Gastrocnemius medialis (tissue), 4 donors: ENCODE results near the gene UAP1L1.

Experiments used
- POLR2A ChIP-seq, 2 donors: fragments of 450-650 bp; IDR thresholded peaks; one replicate each; pipeline ENCODE4 v1.6.1; 2017; ENCODE audit warnings: antibody characterized with exemption in 2 of 2, mild to moderate bottlenecking in 2 of 2, moderate library complexity in 2 of 2
- TF ChIP-seq, protein P1 (sequence below), 5 experiments: fragments of 450-650 bp in 3 of 5; fragments of 200-600 bp in 2 of 5; sonication (generic) in 2 of 5; IDR thresholded peaks in 4 of 5; conservative IDR thresholded peaks in 1 of 5; 1 replicate in 4 of 5; 2 replicates in 1 of 5; pipeline ENCODE4 v1.5.1; 2016 to 2019; ENCODE audit warnings: antibody characterized with exemption in 5 of 5, mild to moderate bottlenecking in 3 of 5, moderate library complexity in 3 of 5

DNA sequence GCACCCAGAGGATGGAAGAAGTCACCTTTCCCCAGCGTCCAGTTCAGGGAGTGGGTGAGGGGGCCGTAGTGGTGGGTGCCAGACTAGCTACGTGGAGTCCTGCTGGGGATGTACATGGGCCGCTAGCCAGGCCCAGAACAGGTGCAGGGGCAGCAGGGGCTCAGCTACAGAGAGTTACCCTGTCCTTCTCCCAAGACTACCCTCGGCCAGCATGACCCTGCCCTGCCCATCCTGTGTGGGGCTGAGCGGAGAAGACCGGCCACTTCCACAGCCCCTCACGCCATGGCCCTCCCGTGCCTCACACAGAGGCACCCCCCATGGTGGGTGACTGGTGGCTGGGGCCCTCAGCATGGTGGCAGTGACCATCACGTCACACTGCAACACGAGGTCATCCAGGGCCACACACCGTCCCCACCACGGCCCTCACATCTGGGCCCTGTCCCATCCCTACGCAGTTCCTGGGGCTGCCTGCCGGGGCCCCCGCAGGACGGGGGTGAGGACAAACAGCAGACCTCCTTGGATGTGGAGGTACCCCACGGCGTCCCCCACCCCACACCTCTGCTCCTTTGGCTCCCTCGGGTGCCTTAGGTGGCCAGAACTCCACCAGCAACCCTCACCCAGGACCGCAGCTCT, 38.2 kb downstream of the UAP1L1 start:
- TF ChIP-seq, protein P1, sequence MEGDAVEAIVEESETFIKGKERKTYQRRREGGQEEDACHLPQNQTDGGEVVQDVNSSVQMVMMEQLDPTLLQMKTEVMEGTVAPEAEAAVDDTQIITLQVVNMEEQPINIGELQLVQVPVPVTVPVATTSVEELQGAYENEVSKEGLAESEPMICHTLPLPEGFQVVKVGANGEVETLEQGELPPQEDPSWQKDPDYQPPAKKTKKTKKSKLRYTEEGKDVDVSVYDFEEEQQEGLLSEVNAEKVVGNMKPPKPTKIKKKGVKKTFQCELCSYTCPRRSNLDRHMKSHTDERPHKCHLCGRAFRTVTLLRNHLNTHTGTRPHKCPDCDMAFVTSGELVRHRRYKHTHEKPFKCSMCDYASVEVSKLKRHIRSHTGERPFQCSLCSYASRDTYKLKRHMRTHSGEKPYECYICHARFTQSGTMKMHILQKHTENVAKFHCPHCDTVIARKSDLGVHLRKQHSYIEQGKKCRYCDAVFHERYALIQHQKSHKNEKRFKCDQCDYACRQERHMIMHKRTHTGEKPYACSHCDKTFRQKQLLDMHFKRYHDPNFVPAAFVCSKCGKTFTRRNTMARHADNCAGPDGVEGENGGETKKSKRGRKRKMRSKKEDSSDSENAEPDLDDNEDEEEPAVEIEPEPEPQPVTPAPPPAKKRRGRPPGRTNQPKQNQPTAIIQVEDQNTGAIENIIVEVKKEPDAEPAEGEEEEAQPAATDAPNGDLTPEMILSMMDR (IDR thresholded peaks at IDR 0.05 in 4 of 5, conservative IDR thresholded peaks at IDR 0.05 in 1 of 5), result no peak
- no peak for TF ChIP-seq POLR2A (IDR thresholded peaks at IDR 0.05)
